Thyroid gland (tissue), 4 donors: ENCODE results near the gene CEP57L1. TPM values are rescaled to one million over a fixed set of nuclear protein-coding genes. Genes with fewer than 3 reads are reported as not detected.
"Not testable (repeated sequence)": the region's sequence is repeated elsewhere in the genome, so short reads cannot be mapped to it uniquely, and the experiment has no call there.

Experiments used
- DNase-seq, 2 donors: peaks; one replicate each; pipeline ENCODE4 v3.0.0-alpha.2; 2019
- H3K27ac ChIP-seq, 3 donors: fragments of 200-600 bp; sonication (generic); 1 replicate in 2 of 3; 2 replicates in 1 of 3; pipeline ENCODE4 v1.5.1; 2016 to 2019; ENCODE audit warnings: mild to moderate bottlenecking in 1 of 3, moderate library complexity in 1 of 3
- H3K27me3 ChIP-seq: fragments of 200-600 bp; sonication (generic); one replicate; pipeline ENCODE4 v1.5.1; 2019
- H3K36me3 ChIP-seq, 2 donors: fragments of 200-600 bp; sonication (generic); one replicate each; pipeline ENCODE4 v1.5.1; 2016 to 2019
- H3K4me1 ChIP-seq, 2 donors: fragments of 200-600 bp; sonication (generic); one replicate each; pipeline ENCODE4 v1.5.1; 2017 to 2019
- H3K4me3 ChIP-seq, 3 donors: fragments of 200-600 bp; sonication (generic); replicated peaks in 1 of 3; 1 replicate in 2 of 3; 2 replicates in 1 of 3; pipeline ENCODE4 v1.5.1; 2016; ENCODE audit warnings: mild to moderate bottlenecking in 1 of 3
- H3K9me3 ChIP-seq: fragments of 200-600 bp; sonication (generic); one replicate; pipeline ENCODE4 v1.5.1; 2017
- CTCF ChIP-seq, 6 experiments: fragments of 200-600 bp in 3 of 6; fragments of 450-650 bp in 3 of 6; sonication (generic) in 3 of 6; IDR thresholded peaks; one replicate each; pipeline ENCODE4 v1.5.1; 2016 to 2019; ENCODE audit warnings: antibody characterized with exemption in 6 of 6, mild to moderate bottlenecking in 2 of 6, inconsistent platforms in 1 of 6, moderate library complexity in 1 of 6
- POLR2A ChIP-seq, 2 donors: fragments of 450-650 bp; IDR thresholded peaks; one replicate each; pipeline ENCODE4 v1.6.1; 2017; ENCODE audit warnings: antibody characterized with exemption in 2 of 2, mild to moderate bottlenecking in 2 of 2, moderate library complexity in 1 of 2
- WGBS, 2 donors: methylation state at CpG; one replicate each; pipeline ENCODE4 v1.1.5; 2017; 5-methylcytosine and 5-hydroxymethylcytosine counted together
- intact Hi-C: fragments of 100-400 bp; cut with DNase I; formaldehyde crosslinking; loops from one replicate; pipeline ENCODE4 v1.15.1; 2023
- total RNA-seq, 4 donors: library from RNA; depleted of rRNA; stranded (reverse); fragments of >200 nt; gene quantifications; one replicate each; pipeline ENCODE4 v1.2.3, GENCODE V29; 2016

Gene CEP57L1
- total RNA-seq, 4 donors from 2014 or later: 15.0 to 27.7 (median 19.5) TPM

- no peak overlapping the region for H3K4me3 ChIP-seq
- 93 to 95% methylated on average over 1 of the region's 1 CpG for WGBS, 2 donors
- H3K27me3 ChIP-seq: no peaks in the 10 kb centered on the region
- no peak overlapping the region for H3K27ac ChIP-seq
- TF ChIP-seq POLR2A (IDR thresholded peaks at IDR 0.05) (no peak), CTCF (IDR thresholded peaks at IDR 0.05) (no peak)
- H3K9me3 ChIP-seq: no peaks in the 10 kb centered on the region
- intact Hi-C loops: no loop called here
- H3K4me1 ChIP-seq: peaks cover 0 to 20% of the 10 kb centered on the region in 2 donors
- no peak for DNase-seq
- no peaks in the 10 kb centered on the region for H3K36me3 ChIP-seq
Measured at GRCh38 chr6:109083657-109084056, 11.7 kb upstream of the CEP57L1 start.

GRCh38 chr6:109084146-109084545, 11.2 kb upstream of the CEP57L1 start:
- H3K4me3 ChIP-seq, H3K27ac ChIP-seq, DNase-seq, intact Hi-C loops, H3K36me3 ChIP-seq, H3K27me3 ChIP-seq, H3K9me3 ChIP-seq: not testable (repeated sequence)
- peaks cover 0 to 23% of the 10 kb centered on the region in 2 donors for H3K4me1 ChIP-seq
- WGBS, 2 donors: 93 to 95% methylated on average over 8 of the region's 8 CpGs

- 70 to 75% methylated on average over 5 of the region's 5 CpGs for WGBS, 2 donors
- DNase-seq: no peak
- intact Hi-C loops: no loop called here
- Histone ChIP-seq H3K4me3 (no peak overlapping the region), H3K9me3 (no peaks in the 10 kb centered on the region), H3K27ac (no peak overlapping the region), H3K27me3 (no peaks in the 10 kb centered on the region), H3K36me3 (no peaks in the 10 kb centered on the region), H3K4me1 (peaks cover 9 to 23% of the 10 kb centered on the region in 2 donors)
- TF ChIP-seq POLR2A (IDR thresholded peaks at IDR 0.05) (no peak), CTCF (IDR thresholded peaks at IDR 0.05) (no peak)
Measured at GRCh38 chr6:109087661-109088264, 7.5 kb upstream of the CEP57L1 start.

GRCh38 chr6:109088995-109089394, 6.3 kb upstream of the CEP57L1 start:
- no peaks in the 10 kb centered on the region for H3K27me3 ChIP-seq
- intact Hi-C loops: no loop called here
- H3K4me1 ChIP-seq: peaks cover 16 to 23% of the 10 kb centered on the region in 2 donors
- TF ChIP-seq POLR2A (IDR thresholded peaks at IDR 0.05) (no peak), CTCF (IDR thresholded peaks at IDR 0.05) (no peak)
- H3K4me3 ChIP-seq: no peak overlapping the region
- no peaks in the 10 kb centered on the region for H3K36me3 ChIP-seq
- no peak overlapping the region for H3K27ac ChIP-seq
- WGBS, 2 donors: 90 to 91% methylated on average over 1 of the region's 1 CpG
- DNase-seq: no peak
- H3K9me3 ChIP-seq: no peaks in the 10 kb centered on the region

GRCh38 chr6:109091314-109092024, 3.8 kb upstream of the CEP57L1 start:
- no peak overlapping the region for H3K27ac ChIP-seq
- H3K4me3 ChIP-seq: peak overlapping the region in 1 of 3 donors; percentile 50
- peaks cover 20 to 23% of the 10 kb centered on the region in 2 donors for H3K4me1 ChIP-seq
- no peak for DNase-seq
- no peak for TF ChIP-seq CTCF (IDR thresholded peaks at IDR 0.05)
- TF ChIP-seq POLR2A (IDR thresholded peaks at IDR 0.05): no peak
- H3K9me3 ChIP-seq: no peaks in the 10 kb centered on the region
- 94 to 99% methylated on average over 5 of the region's 5 CpGs for WGBS, 2 donors
- H3K27me3 ChIP-seq: no peaks in the 10 kb centered on the region
- intact Hi-C loops: loop anchor here (10.0 kb wide), 1 partner anchor 537 kb away; no protein-coding TSS in a partner anchor
- H3K36me3 ChIP-seq: no peaks in the 10 kb centered on the region
